Stimulated activated CD8-positive, alpha-beta memory T cell treated with anti-CD3 and anti-CD28 coated beads, Interleukin-15, amount 100 ng/mL, for 48 hours (primary cell): ENCODE results near the gene ABHD10.

Experiments used
- DNase-seq, 2 donors: peaks; one replicate each; pipeline ENCODE4 v3.0.0-alpha.2; 2020; ENCODE audit warnings: low read depth in 2 of 2

The ABHD10 gene

GRCh38 chr3:111965484-111965883 is 13.3 kb upstream of the ABHD10 start:
- no peak for DNase-seq

GRCh38 chr3:111967068-111967467 is 11.8 kb upstream of the ABHD10 start:
- DNase-seq, result no peak

GRCh38 chr3:111967651-111968274 is 11.1 kb upstream of the ABHD10 start:
- DNase-seq, result peak; percentile 59 to 63

- DNase-seq, result no peak
These were observed 10.3 kb upstream of the ABHD10 start for GRCh38 chr3:111968319-111969054.

DNA sequence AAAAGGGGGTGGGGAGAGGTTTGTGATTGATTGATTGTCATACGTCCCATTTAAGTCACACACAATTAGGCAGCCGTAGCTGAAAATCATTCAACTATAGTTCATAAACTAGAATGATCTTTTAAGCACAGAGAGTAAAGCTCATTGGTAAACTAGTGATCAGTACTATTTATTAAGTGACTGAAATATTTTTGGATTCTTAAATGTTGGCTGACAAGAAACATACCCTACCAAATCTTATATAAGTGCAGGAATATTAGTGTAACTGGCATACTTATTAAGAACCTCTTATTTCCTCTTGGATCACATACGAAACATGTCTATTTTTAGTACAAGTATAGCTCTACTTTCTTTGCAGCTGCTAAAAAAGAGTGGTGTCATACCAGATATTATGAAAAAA is 8.4 kb upstream of the ABHD10 start:
- DNase-seq, result no peak

DNA sequence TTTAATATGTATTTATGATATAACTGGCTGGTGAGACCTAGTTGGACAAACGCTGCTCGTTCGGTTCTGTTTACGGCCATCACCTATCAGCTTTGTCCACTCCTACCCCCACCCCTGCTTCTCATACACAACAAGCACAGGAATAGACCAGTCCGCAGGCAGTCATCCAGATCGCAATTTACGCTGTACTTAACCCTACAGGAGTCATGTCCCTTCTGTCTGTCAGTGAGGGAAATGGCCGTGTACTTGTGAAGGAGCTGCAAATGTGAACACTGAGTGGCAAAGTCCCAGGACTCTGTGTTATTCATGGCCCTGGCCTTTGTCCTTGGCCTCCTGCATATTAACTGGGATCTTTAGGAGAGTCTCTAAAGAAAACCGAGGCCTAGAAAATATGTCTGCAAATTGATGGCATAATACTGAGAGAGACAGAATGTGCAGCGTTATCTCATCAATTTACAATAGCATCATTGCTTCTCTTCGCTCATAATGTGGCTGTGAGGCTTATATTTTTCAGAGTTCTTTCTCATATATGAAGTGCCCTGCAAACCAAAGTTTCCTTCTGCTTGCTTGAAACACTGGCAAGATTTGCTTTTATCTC is 7.2 kb upstream of the ABHD10 start:
- DNase-seq, result no peak

DNA sequence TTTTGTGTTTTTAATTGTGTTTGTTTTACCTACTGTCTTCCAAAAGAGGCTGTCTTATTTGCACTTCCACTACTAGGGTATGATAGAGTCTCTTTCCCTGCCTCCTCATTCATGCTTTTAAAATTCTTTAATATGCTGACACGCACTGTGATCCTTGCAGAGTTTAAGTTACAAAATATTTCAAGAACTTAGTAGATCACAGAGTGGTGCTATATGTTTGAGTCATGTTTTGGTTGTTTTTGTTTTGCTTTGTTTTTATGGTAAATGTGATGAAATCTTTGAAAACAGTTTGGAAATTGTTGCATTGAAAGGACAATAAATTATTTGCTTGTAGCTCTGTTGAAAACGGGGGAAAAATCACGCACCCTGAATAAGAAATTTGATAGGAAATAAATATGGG is 5.9 kb upstream of the ABHD10 start:
- no peak for DNase-seq

- no peak for DNase-seq
These were observed 3.7 kb upstream of the ABHD10 start for GRCh38 chr3:111975131-111975530.

GRCh38 chr3:111976254-111976653 is 2.6 kb upstream of the ABHD10 start:
- no peak for DNase-seq

DNA sequence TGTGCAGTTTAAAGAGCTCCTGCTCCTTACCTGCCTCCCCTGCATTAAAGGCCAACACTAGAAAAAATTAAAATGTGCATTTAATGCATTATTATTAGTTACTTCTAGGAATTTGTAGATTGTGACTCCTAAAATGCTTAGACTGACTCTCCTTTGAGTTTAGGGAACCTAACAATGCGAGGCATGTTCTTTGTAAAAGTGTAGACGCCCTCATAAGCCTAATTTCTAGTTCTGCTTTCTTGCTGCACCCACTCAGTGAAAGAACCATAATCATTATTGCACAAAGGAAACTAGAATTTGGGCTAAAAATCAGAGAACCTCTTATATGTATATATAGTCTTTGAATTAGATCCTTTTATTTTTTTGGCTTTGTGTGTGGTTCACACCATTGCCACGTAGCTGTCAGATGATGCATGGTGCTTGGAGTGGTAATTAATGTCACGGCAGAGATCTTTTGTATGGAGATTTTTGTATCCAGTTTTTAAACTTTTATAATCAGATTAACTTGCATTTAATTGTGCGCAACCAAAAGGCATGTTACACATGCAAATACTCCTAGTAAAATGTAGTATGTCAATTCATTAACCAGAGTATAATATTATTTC is 710 bp downstream of the ABHD10 start:
- no peak for DNase-seq

DNA sequence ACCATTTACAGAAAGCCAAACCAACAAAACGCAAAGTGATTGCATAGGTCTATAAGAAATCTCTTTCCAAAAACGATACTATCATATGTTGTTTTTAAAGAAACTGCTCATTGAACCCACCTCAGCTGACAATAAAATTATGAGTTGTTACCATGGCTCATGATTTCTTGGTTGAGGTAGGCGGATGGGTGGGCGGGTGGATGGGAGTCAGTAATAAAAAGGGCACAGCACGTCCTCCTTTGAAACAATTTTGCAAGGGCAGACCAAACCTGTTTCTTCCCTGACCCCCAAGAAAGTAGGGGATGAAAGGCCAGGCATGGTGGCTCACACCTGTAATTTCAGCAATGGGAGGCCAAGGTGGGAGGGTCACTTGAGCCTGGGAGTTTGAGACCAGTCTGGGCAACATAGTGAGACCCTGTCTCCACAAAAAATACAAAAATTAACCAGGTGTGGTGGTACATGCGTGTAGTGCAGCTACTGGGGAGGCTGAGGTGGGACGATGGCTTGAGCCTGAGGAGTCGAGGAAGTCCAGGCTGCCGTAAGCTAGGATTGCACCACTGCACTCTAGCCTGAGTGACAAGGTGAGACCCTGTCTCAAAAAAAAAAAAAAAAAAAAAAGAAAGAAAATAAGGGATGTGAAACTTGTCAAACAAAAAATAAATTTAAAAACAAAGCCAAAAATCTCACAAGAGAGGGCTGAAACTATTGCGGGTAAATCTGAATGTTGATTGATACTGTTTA is 2.1 kb downstream of the ABHD10 start:
- DNase-seq, result no peak

DNA sequence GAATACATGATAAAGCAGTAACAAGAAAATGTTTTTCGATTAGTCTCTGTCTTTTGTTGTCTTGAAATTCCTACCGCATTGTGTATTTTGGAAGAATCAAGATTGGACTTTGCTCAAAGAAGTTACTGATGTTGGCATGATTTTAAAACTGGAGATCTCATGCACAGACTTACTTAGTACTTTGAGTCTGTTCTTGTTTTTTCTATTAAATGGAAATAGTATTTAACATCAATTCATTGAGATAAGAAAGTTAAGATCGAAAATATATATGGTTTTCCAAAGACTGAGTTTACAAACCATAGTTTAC is 2.6 kb downstream of the ABHD10 start:
- DNase-seq, result no peak

GRCh38 chr3:111984636-111985298 is 5.9 kb downstream of the ABHD10 start:
- DNase-seq, result no peak

GRCh38 chr3:111986800-111987199 is 8.0 kb downstream of the ABHD10 start:
- no peak for DNase-seq

DNA sequence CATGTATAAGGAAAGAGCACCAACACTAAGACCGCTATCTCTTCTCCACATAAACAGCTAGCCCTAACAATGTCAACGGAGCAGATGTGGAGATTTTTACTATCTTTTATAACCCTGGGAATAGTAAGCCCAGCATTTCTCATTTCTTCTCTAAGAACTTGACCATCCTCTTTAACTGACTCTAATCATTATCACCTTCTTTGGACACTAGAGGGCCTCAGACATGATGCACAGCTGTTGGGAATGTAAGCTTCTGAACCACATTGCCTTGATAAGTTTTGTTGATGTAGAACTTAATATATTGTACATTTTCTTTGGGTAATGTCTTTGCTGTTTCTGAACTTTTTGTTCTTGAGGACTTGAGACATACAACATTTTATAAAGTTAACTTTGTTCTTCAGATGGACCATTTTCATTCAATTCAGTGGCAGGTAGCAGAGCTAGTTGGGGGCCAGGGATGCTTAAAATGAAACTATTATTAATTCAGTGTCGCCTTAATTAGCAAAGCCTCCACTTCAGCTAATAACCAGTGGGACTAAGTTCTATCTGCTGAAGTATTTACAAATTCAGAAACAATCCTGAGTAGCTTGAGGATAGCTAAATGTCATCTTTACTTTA is 10.3 kb downstream of the ABHD10 start:
- no peak for DNase-seq

GRCh38 chr3:111993038-111993437 is 14.2 kb downstream of the ABHD10 start:
- no peak for DNase-seq

GRCh38 chr3:111998636-111999483 is 20.0 kb downstream of the ABHD10 start, which contains the start of gene TAGLN3:
TAGLN3 (plus strand) TSS chr3:111998922; CDS start chr3:111999423, 501 bp downstream.
- DNase-seq, result no peak

DNA sequence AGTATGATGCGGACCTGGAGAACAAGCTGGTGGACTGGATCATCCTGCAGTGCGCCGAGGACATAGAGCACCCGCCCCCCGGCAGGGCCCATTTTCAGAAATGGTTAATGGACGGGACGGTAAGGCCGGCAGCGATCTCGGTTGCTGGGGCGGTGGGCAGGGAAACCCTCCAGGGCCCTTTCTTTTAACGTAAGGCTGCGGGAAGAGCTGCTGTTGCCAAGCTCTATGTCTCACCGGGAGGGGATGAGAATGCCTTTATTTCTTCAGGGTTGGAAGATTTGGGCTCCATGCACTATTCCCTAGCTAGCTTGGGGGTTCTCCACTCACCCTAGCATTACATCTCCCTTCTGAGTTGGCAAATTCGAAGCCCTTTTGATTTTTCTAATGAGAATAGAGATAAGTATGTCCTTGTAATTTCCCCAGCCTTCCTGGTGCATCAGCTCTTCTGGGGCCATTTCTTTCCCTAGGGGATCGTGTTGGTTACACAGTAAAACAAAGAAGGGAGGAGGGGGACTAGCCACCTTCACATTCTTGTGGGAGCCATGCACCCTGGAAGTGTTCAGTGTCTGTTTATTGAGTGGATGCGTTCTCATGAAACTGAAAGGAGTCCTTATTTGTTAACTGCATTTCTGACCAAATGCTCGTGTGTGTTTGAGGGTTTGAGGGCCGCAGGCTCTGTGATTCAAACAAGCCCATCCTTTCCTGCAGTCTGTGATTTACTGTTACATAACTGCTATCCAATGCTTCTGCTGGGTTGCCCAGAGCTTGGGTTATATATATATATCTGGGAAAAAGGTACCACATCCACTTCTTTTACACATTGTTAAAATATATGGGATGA is 20.9 kb downstream of the ABHD10 start:
- DNase-seq, result no peak

DNA sequence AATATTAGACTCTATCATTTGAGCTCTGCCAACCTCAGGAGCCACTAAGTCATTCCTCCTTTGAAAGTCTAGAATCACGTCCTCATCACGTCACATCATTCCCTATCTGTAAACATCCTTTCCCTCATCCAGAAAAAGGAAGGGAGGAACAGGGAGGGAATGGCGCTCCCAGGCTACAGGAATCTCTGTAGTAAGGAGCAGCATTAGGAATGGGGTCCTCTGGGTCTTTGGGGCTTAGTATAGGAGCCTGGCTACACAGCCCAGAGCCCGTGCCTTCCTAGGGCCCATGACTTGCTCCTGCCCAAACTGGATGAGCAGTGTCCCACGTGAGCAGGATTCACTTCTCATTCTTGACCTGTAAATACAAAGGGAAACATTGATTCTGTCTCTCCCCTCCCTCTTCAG is 21.5 kb downstream of the ABHD10 start:
- no peak for DNase-seq
